GM12864 (cell line): Measurements from ENCODE around the gene PSMB5.

Experiments used
- DNase-seq: peaks from one replicate; pipeline ENCODE4 v3.0.0-alpha.2; 2011; ENCODE audit warnings: low read depth
- H3K4me3 ChIP-seq: 2 replicates; pipeline ENCODE4 v1.5.1; 2011; ENCODE audit warnings: mild to moderate bottlenecking, low read depth, low read length, control low read depth
- TF ChIP-seq, protein P1 (sequence below): IDR thresholded peaks from 2 replicates; pipeline ENCODE4 v1.5.1; 2011; ENCODE audit warnings: low read depth, mild to moderate bottlenecking, moderate library complexity, low read length, control low read depth, inconsistent platforms; ENCODE audit errors: missing control alignments

The PSMB5 gene

GRCh38 chr14:22976620-22977433 lies 57.9 kb downstream of the PSMB5 start:
- no peak overlapping the region for H3K4me3 ChIP-seq

More at GRCh38 chr14:22976620-22977433, 57.9 kb downstream of the PSMB5 start:
- TF ChIP-seq, protein P1, sequence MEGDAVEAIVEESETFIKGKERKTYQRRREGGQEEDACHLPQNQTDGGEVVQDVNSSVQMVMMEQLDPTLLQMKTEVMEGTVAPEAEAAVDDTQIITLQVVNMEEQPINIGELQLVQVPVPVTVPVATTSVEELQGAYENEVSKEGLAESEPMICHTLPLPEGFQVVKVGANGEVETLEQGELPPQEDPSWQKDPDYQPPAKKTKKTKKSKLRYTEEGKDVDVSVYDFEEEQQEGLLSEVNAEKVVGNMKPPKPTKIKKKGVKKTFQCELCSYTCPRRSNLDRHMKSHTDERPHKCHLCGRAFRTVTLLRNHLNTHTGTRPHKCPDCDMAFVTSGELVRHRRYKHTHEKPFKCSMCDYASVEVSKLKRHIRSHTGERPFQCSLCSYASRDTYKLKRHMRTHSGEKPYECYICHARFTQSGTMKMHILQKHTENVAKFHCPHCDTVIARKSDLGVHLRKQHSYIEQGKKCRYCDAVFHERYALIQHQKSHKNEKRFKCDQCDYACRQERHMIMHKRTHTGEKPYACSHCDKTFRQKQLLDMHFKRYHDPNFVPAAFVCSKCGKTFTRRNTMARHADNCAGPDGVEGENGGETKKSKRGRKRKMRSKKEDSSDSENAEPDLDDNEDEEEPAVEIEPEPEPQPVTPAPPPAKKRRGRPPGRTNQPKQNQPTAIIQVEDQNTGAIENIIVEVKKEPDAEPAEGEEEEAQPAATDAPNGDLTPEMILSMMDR = no peak
- no peak for DNase-seq
